GM12891 (cell line): ENCODE results near the gene CALCOCO1.
"Not testable (repeated sequence)": the region's sequence is repeated elsewhere in the genome, so short reads cannot be mapped to it uniquely, and the experiment has no call there.

Experiments used
- DNase-seq: peaks from one replicate; pipeline ENCODE4 v3.0.0; 2011; ENCODE audit warnings: low spot score; ENCODE audit not compliant: insufficient read length
- FAIRE-seq: peaks from 2 replicates; lab custom pipeline; 2011; peaks lifted over from hg19 to GRCh38; lab: Jason Lieb, UNC
- PAX5 ChIP-seq: IDR thresholded peaks from 2 replicates; pipeline ENCODE4 v1.6.1; 2011; ENCODE audit warnings: low read length, moderate library complexity, mild to moderate bottlenecking; ENCODE audit not compliant: insufficient read depth, severe bottlenecking
- POLR2A ChIP-seq: IDR thresholded peaks from 2 replicates; pipeline ENCODE4 v1.6.1; 2011; ENCODE audit warnings: low read depth, low read length, control low read depth
- POLR2AphosphoS5 ChIP-seq: IDR thresholded peaks from 2 replicates; pipeline ENCODE4 v1.6.1; 2011; ENCODE audit warnings: low read depth, low read length, control low read depth
- POU2F2 ChIP-seq: IDR thresholded peaks from 2 replicates; pipeline ENCODE4 v1.6.1; 2011; ENCODE audit warnings: low read depth, mild to moderate bottlenecking, control low read depth, low read length, moderate library complexity
- SPI1 ChIP-seq: IDR thresholded peaks from 2 replicates; pipeline ENCODE4 v1.6.1; 2011; ENCODE audit warnings: low read depth, low read length, control low read depth
- TAF1 ChIP-seq: IDR thresholded peaks from 2 replicates; pipeline ENCODE4 v1.6.1; 2011; ENCODE audit warnings: low read depth, low read length, control low read depth

Gene CALCOCO1

GRCh38 chr12:53720946-53721345, 6.3 kb downstream of the CALCOCO1 start:
- FAIRE-seq (no peak), DNase-seq (no peak)
- no peak for TF ChIP-seq POLR2AphosphoS5
- no peak for TF ChIP-seq POLR2A
- TF ChIP-seq POU2F2: no peak
- TF ChIP-seq SPI1: no peak
- no peak for TF ChIP-seq TAF1
- no peak for TF ChIP-seq PAX5

- DNase-seq (no peak), FAIRE-seq (no peak)
- TF ChIP-seq POU2F2 (no peak), PAX5 (no peak), POLR2A (no peak), POLR2AphosphoS5 (no peak), SPI1 (no peak), TAF1 (no peak)
Measured at GRCh38 chr12:53719649-53720048, 7.6 kb downstream of the CALCOCO1 start.

- not testable (repeated sequence) for DNase-seq, FAIRE-seq
Measured at GRCh38 chr12:53718567-53718966, 8.7 kb downstream of the CALCOCO1 start.

GRCh38 chr12:53717319-53717718, 9.9 kb downstream of the CALCOCO1 start:
- FAIRE-seq (no peak), DNase-seq (no peak)
- TF ChIP-seq TAF1 (no peak), POU2F2 (no peak), SPI1 (no peak), POLR2A (no peak), POLR2AphosphoS5 (no peak), PAX5 (no peak)

GRCh38 chr12:53714004-53714403, 13.2 kb downstream of the CALCOCO1 start:
- DNase-seq (no peak), FAIRE-seq (no peak)
- TF ChIP-seq TAF1 (no peak), POLR2A (no peak), POLR2AphosphoS5 (no peak), SPI1 (no peak), POU2F2 (no peak), PAX5 (no peak)

GRCh38 chr12:53713516-53713915, 13.7 kb downstream of the CALCOCO1 start:
- TF ChIP-seq PAX5: no peak
- no peak for TF ChIP-seq TAF1
- TF ChIP-seq POLR2AphosphoS5: no peak
- no peak for TF ChIP-seq SPI1
- TF ChIP-seq POU2F2: no peak
- TF ChIP-seq POLR2A: no peak
- FAIRE-seq (no peak), DNase-seq (no peak)

- DNase-seq: no peak
- no peak for TF ChIP-seq POLR2AphosphoS5
- TF ChIP-seq SPI1: no peak
- TF ChIP-seq TAF1: no peak
- no peak for TF ChIP-seq PAX5
- no peak for TF ChIP-seq POU2F2
- TF ChIP-seq POLR2A: no peak
- no peak for FAIRE-seq
Measured at GRCh38 chr12:53712059-53712643, 15.1 kb downstream of the CALCOCO1 start.

- TF ChIP-seq POLR2A: no peak
- TF ChIP-seq POU2F2: no peak
- TF ChIP-seq PAX5: no peak
- no peak for TF ChIP-seq SPI1
- no peak for TF ChIP-seq TAF1
- no peak for TF ChIP-seq POLR2AphosphoS5
- DNase-seq: no peak
- FAIRE-seq: no peak
Measured at GRCh38 chr12:53710091-53710490, 17.2 kb downstream of the CALCOCO1 start.

- FAIRE-seq (no peak), DNase-seq (no peak)
- TF ChIP-seq POLR2AphosphoS5 (no peak), TAF1 (no peak), POLR2A (no peak), PAX5 (no peak), POU2F2 (no peak), SPI1 (no peak)
Measured at GRCh38 chr12:53709671-53710070, 17.6 kb downstream of the CALCOCO1 start.

- TF ChIP-seq PAX5 (no peak), POLR2A (no peak), POLR2AphosphoS5 (no peak), TAF1 (no peak), POU2F2 (no peak), SPI1 (no peak)
- FAIRE-seq (no peak), DNase-seq (no peak)
Measured at GRCh38 chr12:53706080-53706479, 21.2 kb downstream of the CALCOCO1 start.

GRCh38 chr12:53703756-53704155, 23.5 kb downstream of the CALCOCO1 start:
- DNase-seq (no peak), FAIRE-seq (no peak)
- TF ChIP-seq POLR2AphosphoS5: no peak
- no peak for TF ChIP-seq PAX5
